HFFc6 (cell line): Measurements from ENCODE around the gene HTR2B. TPM values are rescaled to one million over a fixed set of nuclear protein-coding genes. Genes with fewer than 3 reads are reported as not detected.
A peak's percentile ranks its signal among the peaks of the same experiment; 100 is the strongest.

Experiments used
- DNase-seq: peaks from one replicate; pipeline ENCODE4 v3.0.0-alpha.2; 2018
- H3K27ac Mint-ChIP-seq: 2 replicates; pipeline ENCODE4 v1.8.0; 2020; ENCODE audit warnings: mild to moderate bottlenecking, mixed read lengths
- H3K27me3 Mint-ChIP-seq: 2 replicates; pipeline ENCODE4 v1.8.0; 2021; ENCODE audit warnings: mild to moderate bottlenecking, moderate library complexity, mixed read lengths; ENCODE audit not compliant: insufficient read depth
- H3K36me3 Mint-ChIP-seq: 2 replicates; pipeline ENCODE4 v1.8.0; 2021; ENCODE audit warnings: low read depth, mixed read lengths
- H3K4me1 Mint-ChIP-seq: 2 replicates; pipeline ENCODE4 v1.8.0; 2020; ENCODE audit warnings: low read depth, mixed read lengths
- H3K4me3 Mint-ChIP-seq: 2 replicates; pipeline ENCODE4 v1.8.0; 2020; ENCODE audit warnings: mild to moderate bottlenecking, moderate library complexity, mixed read lengths
- H3K9me3 Mint-ChIP-seq: 2 replicates; pipeline ENCODE4 v1.8.0; 2020; ENCODE audit warnings: mild to moderate bottlenecking, mixed read lengths
- CTCF ChIP-seq: fragments of 200-600 bp; sonication (generic); IDR thresholded peaks from 2 replicates; pipeline ENCODE4 v1.5.0; 2021; ENCODE audit warnings: antibody characterized with exemption, mild to moderate bottlenecking
- total RNA-seq, 6 experiments: library from RNA; stranded (reverse); fragmentation: NEBNext Ultra II Directional; extraction: Animal tissue kit (Norgen Biotek cat#: 25700); gene quantifications; 2 replicates in 1 of 6; 3 replicates in 5 of 6; pipeline ENCODE4 v1.2.3, GENCODE V29; 2021

The HTR2B gene
- total RNA-seq, 6 experiments from 2014 or later, result 0.09 to 0.33 (median 0.26) TPM; not detected in 1

- no peak for TF ChIP-seq CTCF
- no peaks in the 10 kb centered on the region for H3K27me3 Mint-ChIP-seq
- no peak overlapping the region for H3K4me3 Mint-ChIP-seq
- H3K9me3 Mint-ChIP-seq, result no peaks in the 10 kb centered on the region
- peaks cover 33% of the 10 kb centered on the region for H3K36me3 Mint-ChIP-seq
- H3K4me1 Mint-ChIP-seq, result peaks cover 21% of the 10 kb centered on the region
- H3K27ac Mint-ChIP-seq, result no peak overlapping the region
- no peak for DNase-seq
These were observed 58.9 kb downstream of the HTR2B start for GRCh38 chr2:231065966-231066365.

- no peak overlapping the region for H3K4me3 Mint-ChIP-seq
- no peak overlapping the region for H3K27ac Mint-ChIP-seq
- H3K36me3 Mint-ChIP-seq, result peaks cover 34% of the 10 kb centered on the region
- peaks cover 30% of the 10 kb centered on the region for H3K4me1 Mint-ChIP-seq
- no peaks in the 10 kb centered on the region for H3K27me3 Mint-ChIP-seq
- no peak for TF ChIP-seq CTCF
- H3K9me3 Mint-ChIP-seq, result no peaks in the 10 kb centered on the region
- no peak for DNase-seq
These were observed 61.5 kb downstream of the HTR2B start for GRCh38 chr2:231063347-231063746.

- Mint-ChIP-seq H3K4me1 (peaks cover 30% of the 10 kb centered on the region), H3K27me3 (no peaks in the 10 kb centered on the region; the same call in 1 of the 2 replicates), H3K9me3 (no peaks in the 10 kb centered on the region), H3K36me3 (peaks cover 34% of the 10 kb centered on the region), H3K4me3 (no peak overlapping the region), H3K27ac (no peak overlapping the region)
- DNase-seq, result no peak
- no peak for TF ChIP-seq CTCF
These were observed 62.1 kb downstream of the HTR2B start for GRCh38 chr2:231062776-231063175.

GRCh38 chr2:231059756-231060155, 65.1 kb downstream of the HTR2B start:
- H3K9me3 Mint-ChIP-seq, result no peaks in the 10 kb centered on the region
- no peaks in the 10 kb centered on the region; the same call in none of the 2 replicates for H3K27me3 Mint-ChIP-seq
- H3K27ac Mint-ChIP-seq, result peak overlapping the region; percentile 100
- TF ChIP-seq CTCF, result no peak
- no peak for DNase-seq
- H3K4me1 Mint-ChIP-seq, result peaks cover 35% of the 10 kb centered on the region
- peaks cover 24% of the 10 kb centered on the region for H3K36me3 Mint-ChIP-seq
- peak overlapping the region; percentile 97 for H3K4me3 Mint-ChIP-seq

- Mint-ChIP-seq H3K27me3 (no peaks in the 10 kb centered on the region; the same call in none of the 2 replicates), H3K36me3 (peaks cover 24% of the 10 kb centered on the region)
These were observed 65.9 kb downstream of the HTR2B start for GRCh38 chr2:231058761-231059550.

More at GRCh38 chr2:231058761-231059550, 65.9 kb downstream of the HTR2B start:
- DNase-seq, result peak; percentile 56
- peaks cover 35% of the 10 kb centered on the region for H3K4me1 Mint-ChIP-seq
- H3K9me3 Mint-ChIP-seq, result no peaks in the 10 kb centered on the region
- peak overlapping the region; percentile 100 for H3K27ac Mint-ChIP-seq
- TF ChIP-seq CTCF, result no peak
- H3K4me3 Mint-ChIP-seq, result peak overlapping the region; percentile 97

Other genes starting within 250 kb of the HTR2B start
- not detected for gene GPR55, start 199.8 kb downstream of the HTR2B start, total RNA-seq
- not detected for gene SPATA3, start 128.9 kb downstream of the HTR2B start, total RNA-seq
- not detected for gene C2orf72, start 87.5 kb downstream of the HTR2B start, total RNA-seq
- 100 to 1,000 TPM; 139 to 200 (median 167) TPM for gene PSMD1, start 68.2 kb downstream of the HTR2B start, total RNA-seq
- 10 to 100 TPM; 49.3 to 93.2 (median 55.7) TPM for gene ARMC9, start 73.6 kb upstream of the HTR2B start, total RNA-seq